PFSK-1 (cell line): ENCODE results near the gene NXN.

ENCODE experiments used
- FOXP2 ChIP-seq: optimal IDR thresholded peaks from 2 replicates; pipeline ENCODE3; 2011; ENCODE audit warnings: borderline replicate concordance, control low read depth, inconsistent platforms; ENCODE audit not compliant: insufficient read depth; ENCODE audit errors: extremely low read length, extremely low read depth
- POLR2AphosphoS5 ChIP-seq: IDR thresholded peaks from 2 replicates; pipeline ENCODE4 v1.6.1; 2012; ENCODE audit warnings: low read depth, mild to moderate bottlenecking, control low read depth, low read length, moderate library complexity
- REST ChIP-seq, 2 experiments: IDR thresholded peaks; 2 replicates each; pipeline versions ENCODE4 v1.6.1 to v1.8.0; 2011 to 2012; ENCODE audit warnings: low read depth in 2 of 2, low read length in 2 of 2, control low read depth in 1 of 2, inconsistent platforms in 1 of 2, mild to moderate bottlenecking in 1 of 2, moderate library complexity in 1 of 2; ENCODE audit not compliant: insufficient read depth in 1 of 2
- SIN3A ChIP-seq: IDR thresholded peaks from 2 replicates; pipeline ENCODE4 v1.6.1; 2012; ENCODE audit warnings: mild to moderate bottlenecking, low read length, moderate library complexity, borderline replicate concordance; ENCODE audit not compliant: insufficient read depth
- TAF1 ChIP-seq: IDR thresholded peaks from 2 replicates; pipeline ENCODE4 v1.6.1; 2012; ENCODE audit warnings: low read length, control low read depth, borderline replicate concordance; ENCODE audit not compliant: insufficient read depth

Gene NXN

GRCh38 chr17:778096-778495 is 201.5 kb downstream of the NXN start:
- TF ChIP-seq SIN3A: no peak
- no peak for TF ChIP-seq FOXP2
- TF ChIP-seq POLR2AphosphoS5: no peak
- no peak for TF ChIP-seq TAF1
- TF ChIP-seq REST (IDR thresholded peaks at IDR 0.05; ENCODE audit: insufficient read depth in 1 of 2, low read depth in 2 of 2, low read length in 2 of 2): no peak

- no peak for TF ChIP-seq FOXP2
These were observed 205.3 kb downstream of the NXN start for GRCh38 chr17:774313-774584.

- no peak for TF ChIP-seq REST (IDR thresholded peaks at IDR 0.05; ENCODE audit: insufficient read depth in 1 of 2, low read depth in 2 of 2, low read length in 2 of 2)
- no peak for TF ChIP-seq POLR2AphosphoS5
- no peak for TF ChIP-seq TAF1
- TF ChIP-seq FOXP2: no peak
- TF ChIP-seq SIN3A: no peak
These were observed 205.9 kb downstream of the NXN start for GRCh38 chr17:773467-774312.

GRCh38 chr17:773016-773415 is 206.6 kb downstream of the NXN start:
- TF ChIP-seq FOXP2: no peak
- no peak for TF ChIP-seq SIN3A
- TF ChIP-seq REST (IDR thresholded peaks at IDR 0.05; ENCODE audit: insufficient read depth in 1 of 2, low read depth in 2 of 2, low read length in 2 of 2): no peak
- no peak for TF ChIP-seq TAF1
- TF ChIP-seq POLR2AphosphoS5: no peak

- no peak for TF ChIP-seq REST (IDR thresholded peaks at IDR 0.05; ENCODE audit: insufficient read depth in 1 of 2, low read depth in 2 of 2, low read length in 2 of 2)
- no peak for TF ChIP-seq POLR2AphosphoS5
- no peak for TF ChIP-seq SIN3A
- TF ChIP-seq FOXP2: no peak
- TF ChIP-seq TAF1: no peak
These were observed 212.5 kb downstream of the NXN start for GRCh38 chr17:767076-767475.
